Mammary epithelial cell (primary cell): ENCODE measurements around the gene PRM3.

Experiments used
- EZH2 ChIP-seq: IDR thresholded peaks from 2 replicates; pipeline ENCODE4 v1.6.1; 2012; ENCODE audit warnings: low read length, inconsistent platforms, borderline replicate concordance
- TF ChIP-seq, protein P1 (sequence below), 2 donors: IDR thresholded peaks in 1 of 2; conservative IDR thresholded peaks in 1 of 2; 2 replicates each; pipeline ENCODE4 v1.5.1; 2011 to 2012; ENCODE audit warnings: inconsistent platforms in 2 of 2, low read length in 2 of 2, mild to moderate bottlenecking in 2 of 2, control low read depth in 1 of 2, low read depth in 1 of 2; ENCODE audit not compliant: insufficient read depth in 1 of 2; ENCODE audit errors: extremely low read depth in 1 of 2

DNA sequence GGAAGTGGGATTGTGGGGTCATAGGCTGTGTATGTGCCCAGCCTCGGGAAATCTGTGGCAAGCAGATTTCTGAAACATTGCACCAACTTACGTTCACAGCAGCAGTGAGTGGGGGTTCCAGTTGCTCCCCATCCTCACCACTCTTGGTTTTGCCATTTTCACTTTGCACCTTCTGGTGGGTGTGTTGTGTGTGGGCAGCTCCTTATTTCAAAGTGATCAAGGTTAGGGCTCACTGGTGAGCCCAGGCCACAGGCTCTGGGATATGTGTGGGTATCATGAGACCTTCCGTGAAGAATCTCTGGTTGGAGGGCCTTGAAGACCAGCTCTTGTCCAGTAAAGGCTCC, 37.2 kb upstream of the PRM3 start:
- TF ChIP-seq, protein P1, sequence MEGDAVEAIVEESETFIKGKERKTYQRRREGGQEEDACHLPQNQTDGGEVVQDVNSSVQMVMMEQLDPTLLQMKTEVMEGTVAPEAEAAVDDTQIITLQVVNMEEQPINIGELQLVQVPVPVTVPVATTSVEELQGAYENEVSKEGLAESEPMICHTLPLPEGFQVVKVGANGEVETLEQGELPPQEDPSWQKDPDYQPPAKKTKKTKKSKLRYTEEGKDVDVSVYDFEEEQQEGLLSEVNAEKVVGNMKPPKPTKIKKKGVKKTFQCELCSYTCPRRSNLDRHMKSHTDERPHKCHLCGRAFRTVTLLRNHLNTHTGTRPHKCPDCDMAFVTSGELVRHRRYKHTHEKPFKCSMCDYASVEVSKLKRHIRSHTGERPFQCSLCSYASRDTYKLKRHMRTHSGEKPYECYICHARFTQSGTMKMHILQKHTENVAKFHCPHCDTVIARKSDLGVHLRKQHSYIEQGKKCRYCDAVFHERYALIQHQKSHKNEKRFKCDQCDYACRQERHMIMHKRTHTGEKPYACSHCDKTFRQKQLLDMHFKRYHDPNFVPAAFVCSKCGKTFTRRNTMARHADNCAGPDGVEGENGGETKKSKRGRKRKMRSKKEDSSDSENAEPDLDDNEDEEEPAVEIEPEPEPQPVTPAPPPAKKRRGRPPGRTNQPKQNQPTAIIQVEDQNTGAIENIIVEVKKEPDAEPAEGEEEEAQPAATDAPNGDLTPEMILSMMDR (conservative IDR thresholded peaks at IDR 0.05 in 1 of 2, IDR thresholded peaks at IDR 0.05 in 1 of 2; ENCODE audit: extremely low read depth in 1 of 2, insufficient read depth in 1 of 2, low read depth in 1 of 2, low read length in 2 of 2): no peak
- no peak for TF ChIP-seq EZH2
